ENCODE measurements around the gene LMNTD2.

GRCh38 chr11:581752-582151 is 21.2 kb upstream of the LMNTD2 start:
- TF ChIP-seq CTCF (IDR thresholded peaks at IDR 0.05) (no peak), POLR2A (IDR thresholded peaks at IDR 0.05) (no peak)
